GM18502 (cell line): ENCODE results near the gene TRMT10B.

ENCODE experiments used
- ATAC-seq: cut with Tn5 transposase; IDR thresholded peaks from one replicate; pipeline ENCODE4 v1.9.1; 2021; ENCODE audit warnings: mild to moderate bottlenecking; ENCODE audit not compliant: unreplicated experiment, poor library complexity

The TRMT10B gene

GRCh38 chr9:37753489-37754190 lies at the start of gene TRMT10B:
Gene TRMT10B, plus strand, starts transcription at chr9:37753805. Its CDS starts 8,127 bp downstream, at chr9:37761932.
- ATAC-seq = peak; percentile 91

DNA sequence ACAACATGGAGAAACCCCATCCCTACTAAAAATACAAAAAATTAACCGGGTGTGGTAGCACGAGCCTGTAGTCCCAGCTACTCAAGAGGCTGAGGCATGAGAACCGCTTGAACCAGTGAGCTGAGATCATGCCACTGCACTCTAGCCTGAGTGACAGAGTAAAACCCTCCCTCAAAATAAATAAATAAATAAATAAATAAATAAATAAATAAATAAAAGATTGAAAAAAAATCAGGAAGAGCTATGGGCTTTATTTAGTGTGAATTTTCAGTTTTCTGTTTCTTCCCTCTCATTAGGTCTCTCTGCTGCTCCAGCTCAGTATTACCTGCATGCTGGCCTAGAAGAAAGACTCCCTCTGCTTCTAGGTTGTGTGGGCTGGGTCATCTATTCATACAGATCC lies 47.8 kb upstream of the TRMT10B start:
- no peak for ATAC-seq

DNA sequence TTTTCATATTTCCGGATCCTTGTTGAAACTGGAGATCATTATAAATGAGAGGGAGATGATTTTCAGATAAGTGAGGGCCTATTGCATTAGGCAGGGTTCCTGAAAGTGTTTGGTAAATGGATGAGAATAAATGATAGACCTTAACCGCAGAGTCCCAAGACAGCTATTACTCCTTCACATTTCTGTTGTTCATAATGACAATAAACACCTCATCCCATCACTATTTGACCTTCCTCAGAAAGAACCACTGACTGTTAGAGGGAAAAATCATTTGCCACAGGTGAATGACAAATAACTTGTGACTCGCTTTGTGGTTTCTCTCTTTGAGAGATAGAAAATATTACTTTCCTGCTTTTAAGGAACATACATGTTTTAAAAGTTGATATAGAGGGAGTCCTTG lies 47.3 kb upstream of the TRMT10B start:
- ATAC-seq = no peak

GRCh38 chr9:37707748-37708147 lies 45.9 kb upstream of the TRMT10B start:
- ATAC-seq = no peak

- ATAC-seq = no peak
These were observed 43.6 kb upstream of the TRMT10B start for GRCh38 chr9:37710046-37710445.

DNA sequence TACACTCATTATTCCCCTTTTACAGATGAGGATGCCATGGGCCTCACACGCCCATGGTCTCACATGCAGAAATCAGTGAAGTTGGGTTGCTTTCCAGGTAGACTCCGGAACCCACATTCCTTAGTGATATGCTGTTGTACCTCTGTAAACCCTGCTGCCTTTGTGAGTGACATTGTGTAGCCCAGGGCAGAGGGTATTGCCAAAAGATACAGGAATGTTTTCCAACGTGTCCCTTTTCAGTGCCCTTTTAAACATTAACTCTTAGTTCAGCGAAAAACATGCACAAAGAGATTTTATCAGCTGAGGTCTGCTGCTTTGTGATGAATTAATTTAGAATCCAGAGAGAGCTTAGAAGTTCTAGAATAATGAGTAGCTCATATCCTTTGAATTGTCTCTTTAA lies 38.3 kb upstream of the TRMT10B start:
- no peak for ATAC-seq

DNA sequence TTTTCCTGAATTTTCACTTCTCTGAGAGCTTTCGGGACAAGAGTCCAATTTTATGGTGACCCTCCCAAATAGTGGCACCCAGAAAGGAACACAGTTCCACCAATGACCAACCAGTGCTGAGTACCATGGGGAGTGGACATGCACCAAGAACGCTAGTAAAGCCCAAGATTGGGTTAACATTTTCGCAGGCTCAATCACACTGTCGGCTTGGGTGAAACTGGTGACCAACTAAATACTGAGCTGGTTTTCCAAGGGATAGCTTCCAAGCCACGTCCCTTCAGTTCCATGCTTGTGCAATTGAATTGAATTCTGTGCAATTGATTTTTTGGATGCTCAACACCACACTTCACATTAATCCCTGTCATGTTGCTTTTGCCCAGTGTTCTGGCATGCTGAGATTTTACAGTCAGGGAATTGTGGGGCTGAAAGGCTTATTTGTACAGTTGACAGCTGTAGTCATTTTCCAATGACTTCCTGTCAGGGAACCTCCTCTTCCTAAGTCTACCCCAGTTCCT lies 37.6 kb upstream of the TRMT10B start:
- no peak for ATAC-seq

- no peak for ATAC-seq
These were observed 34.1 kb upstream of the TRMT10B start for GRCh38 chr9:37719526-37719925.

- ATAC-seq = no peak
These were observed 26.6 kb upstream of the TRMT10B start for GRCh38 chr9:37727013-37727412.

DNA sequence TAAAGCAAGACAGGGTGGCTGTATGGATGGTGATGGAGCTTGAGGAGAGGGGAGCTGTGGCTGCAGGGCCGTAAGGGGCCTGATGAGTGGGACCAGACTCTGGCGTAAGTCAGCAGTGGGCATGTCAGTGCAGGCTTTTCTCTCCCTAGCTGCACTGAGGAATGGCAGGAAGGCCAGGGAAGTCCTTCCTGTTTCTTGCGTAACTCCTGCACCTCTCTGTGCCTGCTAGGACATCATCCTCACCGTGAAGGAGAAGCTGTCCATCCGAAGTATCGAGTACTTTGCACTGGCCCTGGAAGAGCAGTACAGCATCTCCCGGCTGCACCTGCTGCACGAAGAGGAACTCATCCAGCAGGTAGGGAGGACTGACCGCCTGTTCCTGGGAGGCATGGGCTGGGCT lies 24.1 kb upstream of the TRMT10B start:
- ATAC-seq = no peak

DNA sequence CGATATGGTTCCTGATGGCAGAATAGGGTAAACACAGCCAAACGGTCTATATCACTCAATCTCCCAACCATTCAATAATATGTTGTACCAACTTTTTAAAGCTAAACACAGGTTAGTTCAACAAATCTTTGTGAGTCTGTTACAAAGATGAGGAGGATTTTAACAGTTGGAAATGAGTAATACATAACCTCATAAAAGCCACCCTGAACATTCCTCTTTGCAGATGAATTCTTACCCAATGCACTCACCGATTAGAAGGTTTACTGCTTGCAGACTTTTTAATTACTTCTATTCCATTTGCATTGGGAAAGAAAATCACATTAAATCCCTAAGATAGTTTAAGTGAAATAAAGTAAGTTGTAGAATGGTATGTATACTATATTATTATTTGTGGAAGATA lies 23.3 kb upstream of the TRMT10B start:
- no peak for ATAC-seq

DNA sequence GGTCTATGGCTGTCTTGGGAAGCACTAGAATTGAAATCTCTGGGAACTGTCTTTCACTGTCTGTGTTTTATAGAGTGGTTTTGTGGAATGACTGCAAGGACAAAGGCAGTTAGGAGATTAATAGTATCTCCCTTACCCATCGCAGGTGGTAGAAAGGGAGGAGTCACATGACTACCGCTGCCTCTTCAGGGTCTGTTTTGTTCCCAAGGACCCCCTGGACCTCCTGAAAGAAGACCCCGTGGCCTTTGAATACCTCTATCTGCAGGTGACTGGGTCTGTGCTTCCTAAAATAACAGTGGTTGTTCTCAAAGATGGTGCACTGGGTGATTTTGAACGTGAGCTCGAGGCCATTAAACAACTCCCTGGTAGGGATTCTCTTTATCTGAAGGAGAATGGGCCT lies 22.8 kb upstream of the TRMT10B start:
- no peak for ATAC-seq

DNA sequence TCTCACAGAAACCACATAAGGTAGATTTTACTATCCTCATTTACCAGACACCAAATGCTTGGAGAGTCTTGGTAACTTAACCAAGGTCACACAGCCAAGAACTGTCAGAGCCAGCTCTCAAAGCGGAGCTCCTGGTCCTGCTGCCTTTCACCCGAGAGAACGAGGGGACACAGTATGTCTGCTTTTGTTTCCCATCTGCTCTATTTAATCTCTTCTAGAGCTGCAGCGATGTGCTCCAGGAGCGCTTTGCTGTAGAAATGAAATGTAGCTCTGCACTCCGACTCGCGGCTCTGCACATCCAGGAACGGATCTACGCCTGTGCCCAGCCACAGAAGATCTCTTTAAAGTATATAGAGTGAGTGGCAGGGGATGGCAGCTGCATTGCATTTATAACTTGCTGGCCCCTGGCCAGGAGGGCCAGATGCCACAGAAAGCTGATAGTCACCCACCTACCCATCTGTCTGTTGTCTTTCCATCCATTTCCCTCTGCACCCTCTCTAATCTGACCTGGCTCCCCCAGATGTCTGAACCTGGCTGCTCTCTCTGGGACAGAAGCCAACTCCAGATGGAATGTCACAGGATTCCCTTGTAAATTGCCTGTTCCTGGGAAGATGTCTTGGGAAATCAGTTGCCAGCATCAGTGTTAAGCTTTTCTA lies 21.4 kb upstream of the TRMT10B start:
- ATAC-seq = no peak

GRCh38 chr9:37732952-37733351 lies 20.7 kb upstream of the TRMT10B start:
- ATAC-seq = no peak

DNA sequence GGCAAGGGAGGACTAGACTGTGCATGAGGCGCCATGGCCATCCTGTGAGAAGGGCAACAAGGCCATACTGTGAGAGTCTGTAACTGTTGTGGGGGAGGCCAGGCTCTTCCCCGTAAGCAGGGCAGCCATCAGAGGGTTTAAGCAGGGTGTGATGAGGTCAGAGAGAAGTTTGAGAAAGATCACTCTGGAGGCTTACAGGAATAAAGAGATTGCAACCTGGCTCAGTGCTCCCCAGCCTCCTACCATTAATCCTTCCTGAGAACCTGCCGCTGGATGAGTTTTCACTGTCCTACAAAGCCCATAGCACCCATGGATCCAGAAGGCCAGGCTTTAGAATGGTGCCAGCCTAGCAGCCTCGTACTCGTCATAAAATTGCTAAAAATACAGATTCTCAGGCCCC lies 14.4 kb upstream of the TRMT10B start:
- no peak for ATAC-seq

GRCh38 chr9:37740128-37740527 lies 13.5 kb upstream of the TRMT10B start:
- ATAC-seq = no peak

- ATAC-seq = no peak
These were observed 12.8 kb upstream of the TRMT10B start for GRCh38 chr9:37740631-37741328.

DNA sequence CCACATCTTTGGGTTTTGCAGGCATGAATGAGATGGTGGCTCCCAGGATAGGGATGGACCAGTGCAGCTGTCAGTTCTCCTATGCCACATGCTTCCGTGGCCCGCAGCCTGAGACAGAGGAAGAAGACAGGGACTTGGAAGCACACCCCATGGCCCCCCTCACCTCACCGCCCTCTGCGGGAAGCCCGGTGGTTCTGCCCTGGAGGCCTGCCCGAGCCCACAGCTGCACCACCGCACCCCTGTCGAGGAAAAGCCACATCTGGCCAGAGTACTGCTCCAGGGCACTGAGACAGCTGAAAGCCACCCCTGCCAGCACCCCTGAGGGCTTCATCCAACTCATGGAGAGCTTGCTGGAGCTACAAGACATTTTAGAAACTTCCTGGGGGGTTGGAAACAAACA lies 7.6 kb upstream of the TRMT10B start:
- no peak for ATAC-seq

GRCh38 chr9:37746448-37747270 lies 6.9 kb upstream of the TRMT10B start:
- no peak for ATAC-seq

DNA sequence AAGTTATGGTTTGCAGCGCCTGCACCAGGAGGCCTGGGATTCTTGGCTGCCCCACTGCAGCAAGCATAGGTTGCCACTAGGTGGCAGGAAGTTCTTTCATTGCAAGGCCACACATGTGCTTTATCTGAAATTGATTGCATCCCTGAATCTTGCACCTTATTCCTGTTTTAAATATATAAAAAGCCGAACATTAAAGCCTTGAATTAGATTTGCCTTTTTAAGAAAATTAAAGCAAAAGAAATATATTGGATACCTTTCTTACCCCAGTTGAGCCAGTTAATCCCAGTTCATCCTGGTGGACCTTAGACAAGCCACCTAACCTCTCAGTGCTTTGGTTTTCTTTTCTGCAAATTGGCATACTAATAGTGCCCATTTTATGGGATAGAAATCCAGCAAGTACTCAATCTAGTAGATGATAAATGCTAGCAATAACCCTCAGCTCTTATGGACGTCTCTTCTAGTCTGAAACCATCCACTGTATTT lies 6.3 kb upstream of the TRMT10B start:
- ATAC-seq = peak; percentile 84
